ENCODE data around the gene MACROD2.

- TF ChIP-seq YY1 (IDR thresholded peaks at IDR 0.05; ENCODE audit: insufficient read depth, insufficient read length) (no peak), SUZ12 (IDR thresholded peaks at IDR 0.05; ENCODE audit: extremely low read depth, insufficient read depth, insufficient read length) (no peak)
Measured at GRCh38 chr20:14341801-14342200, 346.5 kb downstream of the MACROD2 start.
